Kidney (tissue), 14 donors: ENCODE measurements around the gene PPM1H. TPM values are rescaled to one million over a fixed set of nuclear protein-coding genes. Genes with fewer than 3 reads are reported as not detected.
A peak's percentile ranks its signal among the peaks of the same experiment; 100 is the strongest.

Experiments used
- DNase-seq, 5 donors: peaks; one replicate each; pipeline ENCODE4 v3.0.0-alpha.2; 2013 to 2020
- FAIRE-seq: peaks from 2 replicates; lab custom pipeline; 2012; peaks lifted over from hg19 to GRCh38; lab: Jason Lieb, UNC
- H3K27ac ChIP-seq, 2 donors: one replicate each; pipeline ENCODE4 v1.7.0; 2013; ENCODE audit warnings: low read depth in 2 of 2, low read length in 2 of 2, inconsistent platforms in 1 of 2
- H3K27me3 ChIP-seq: one replicate; pipeline ENCODE4 v1.7.1; 2013; ENCODE audit warnings: low read length, inconsistent platforms; ENCODE audit not compliant: control insufficient read depth, insufficient read depth
- H3K36me3 ChIP-seq, 3 donors: one replicate each; pipeline versions ENCODE4 v1.7.0 to v1.7.1; 2013; ENCODE audit warnings: low read length in 3 of 3, control low read depth in 1 of 3, inconsistent platforms in 1 of 3; ENCODE audit not compliant: insufficient read depth in 3 of 3, control insufficient read depth in 2 of 3
- H3K4me1 ChIP-seq, 3 donors: one replicate each; pipeline versions ENCODE4 v1.7.0 to v1.7.1; 2013; ENCODE audit warnings: low read length in 3 of 3, inconsistent platforms in 1 of 3, low read depth in 1 of 3; ENCODE audit not compliant: control insufficient read depth in 2 of 3, insufficient read depth in 2 of 3
- H3K4me3 ChIP-seq, 3 donors: one replicate each; pipeline versions ENCODE4 v1.7.0 to v1.8.1; 2013; ENCODE audit warnings: low read length in 3 of 3, control low read depth in 1 of 3, inconsistent platforms in 1 of 3
- H3K9ac ChIP-seq, 3 donors: one replicate each; pipeline versions ENCODE4 v1.7.0 to v1.7.1; 2013; ENCODE audit warnings: low read length in 3 of 3, control low read depth in 1 of 3, inconsistent platforms in 1 of 3
- H3K9me3 ChIP-seq, 3 donors: one replicate each; pipeline versions ENCODE4 v1.7.0 to v1.7.1; 2013; ENCODE audit warnings: low read length in 3 of 3, control low read depth in 1 of 3, inconsistent platforms in 1 of 3; ENCODE audit not compliant: control insufficient read depth in 2 of 3, insufficient read depth in 1 of 3
- CTCF ChIP-seq: IDR thresholded peaks from 3 replicates; pipeline ENCODE4 v1.5.1; 2012; ENCODE audit warnings: mild to moderate bottlenecking, moderate library complexity, borderline replicate concordance; ENCODE audit not compliant: insufficient read depth; ENCODE audit errors: extremely low read depth
- intact Hi-C: fragments of 100-400 bp; cut with DNase I; formaldehyde crosslinking; loops from one replicate; pipeline ENCODE4 v1.11.1; 2022
- polyA plus RNA-seq: library from polyadenylated mRNA; stranded (reverse); fragments of 350-450 nt; fragmentation: Illumina TruSeq; extraction: RNeasy Lipid Tissue Mini Kit (QIAGEN cat#74804); gene quantifications from one replicate; pipeline ENCODE4 v1.2.3, GENCODE V29; 2014; ENCODE audit warnings: low read depth, low replicate concordance; ENCODE audit not compliant: insufficient read depth
- total RNA-seq: library from RNA; stranded (reverse); fragmentation: NEBNext Ultra II Directional; extraction: Animal tissue kit (Norgen Biotek cat#: 25700); gene quantifications from one replicate; pipeline ENCODE4 v1.2.1, GENCODE V29; 2021
- donor health status: control.
- donor health status: control.
- donor health status: control.
- donor health status: control.
- donor health status: control.
- donor health status: DM: yes; HTN: yes; CAD: no.
- donor health status: Normal renal cell carcinoma (clear cell type).

The PPM1H gene
- total and polyA plus RNA-seq, 2 donors from 2014 or later: 8.7 to 25.0 TPM

- no peaks in the 10 kb centered on the region for H3K36me3 ChIP-seq
- no peak for FAIRE-seq
- H3K4me3 ChIP-seq: no peak overlapping the region
- intact Hi-C loops: no loop called here
- no peaks in the 10 kb centered on the region for H3K27me3 ChIP-seq
- H3K9me3 ChIP-seq: no peaks in the 10 kb centered on the region
- H3K4me1 ChIP-seq: peaks cover 0 to 4% (median 0%) of the 10 kb centered on the region in 3 donors
- TF ChIP-seq CTCF: no peak
- H3K27ac ChIP-seq: no peak overlapping the region
- no peak overlapping the region for H3K9ac ChIP-seq
- no peak for DNase-seq
Measured at GRCh38 chr12:62931477-62931876, 3.5 kb downstream of the PPM1H start.

- H3K27ac ChIP-seq: peak overlapping the region in 1 of 2 donors; percentile 70
- intact Hi-C loops: no loop called here
- no peaks in the 10 kb centered on the region for H3K9me3 ChIP-seq
- no peak for TF ChIP-seq CTCF
- no peaks in the 10 kb centered on the region for H3K36me3 ChIP-seq
- H3K4me1 ChIP-seq: peaks cover 0 to 4% (median 0%) of the 10 kb centered on the region in 3 donors
- H3K27me3 ChIP-seq: no peaks in the 10 kb centered on the region
- no peak overlapping the region for H3K4me3 ChIP-seq
- FAIRE-seq (no peak), DNase-seq (no peak)
- H3K9ac ChIP-seq: no peak overlapping the region
Measured at GRCh38 chr12:62930546-62931425, 4.2 kb downstream of the PPM1H start.

GRCh38 chr12:62928632-62929031 lies 6.3 kb downstream of the PPM1H start:
- intact Hi-C loops: no loop called here
- FAIRE-seq (no peak), DNase-seq (no peak)
- Histone ChIP-seq H3K27ac (no peak overlapping the region), H3K36me3 (no peaks in the 10 kb centered on the region), H3K9me3 (no peaks in the 10 kb centered on the region), H3K4me3 (no peak overlapping the region), H3K9ac (no peak overlapping the region), H3K4me1 (peaks cover 0 to 4% (median 0%) of the 10 kb centered on the region in 3 donors), H3K27me3 (no peaks in the 10 kb centered on the region)
- TF ChIP-seq CTCF: no peak
